SU-DHL-6 (cell line): ENCODE results near the gene ZNF862.

Experiments used
- H2AFZ ChIP-seq: fragments of 200-600 bp; sonication (generic); 2 replicates; pipeline ENCODE4 v1.6.1; 2014; ENCODE audit warnings: low read depth, mild to moderate bottlenecking, moderate library complexity, mixed read lengths, antibody characterized with exemption, low read length; ENCODE audit not compliant: severe bottlenecking
- H3F3A ChIP-seq: fragments of 200-600 bp; shearing (Covaris generic); 2 replicates; pipeline ENCODE4 v1.6.0; 2016; ENCODE audit warnings: antibody characterized with exemption, mild to moderate bottlenecking; ENCODE audit not compliant: insufficient read depth
- H3K27ac ChIP-seq: fragments of 200-600 bp; sonication (generic); 2 replicates; pipeline ENCODE4 v1.5.1; 2016; ENCODE audit warnings: low read depth, mild to moderate bottlenecking, low read length, moderate library complexity, mixed read lengths
- H3K27me3 ChIP-seq: fragments of 200-600 bp; sonication (generic), shearing (Covaris generic); 2 replicates; pipeline ENCODE4 v1.6.0; 2014; ENCODE audit warnings: mild to moderate bottlenecking, low read length
- H3K36me3 ChIP-seq: fragments of 200-600 bp; sonication (generic); 2 replicates; pipeline ENCODE4 v1.6.1; 2014; ENCODE audit warnings: mild to moderate bottlenecking, low read length, mixed read lengths
- H3K4me2 ChIP-seq: fragments of 300-600, 200-600 bp; shearing (Covaris generic), sonication (generic); 2 replicates; pipeline ENCODE4 v1.6.0; 2014; ENCODE audit warnings: low read length, low read depth, mild to moderate bottlenecking; ENCODE audit not compliant: poor library complexity, severe bottlenecking
- H3K4me3 ChIP-seq: fragments of 200-600 bp; sonication (generic); 2 replicates; pipeline ENCODE4 v1.5.1; 2014; ENCODE audit warnings: antibody characterized with exemption, low read length, mild to moderate bottlenecking, mixed read lengths; ENCODE audit not compliant: insufficient read depth, poor library complexity, severe bottlenecking
- H3K79me2 ChIP-seq: fragments of 200-600 bp; sonication (generic); 2 replicates; pipeline ENCODE4 v1.6.1; 2014; ENCODE audit warnings: mild to moderate bottlenecking, low read length, moderate library complexity; ENCODE audit not compliant: insufficient read depth
- H3K9ac ChIP-seq: fragments of 200-600 bp; sonication (generic); 2 replicates; pipeline ENCODE4 v1.7.0; 2014; ENCODE audit warnings: mild to moderate bottlenecking, low read length
- H3K9me2 ChIP-seq: fragments of 200-600 bp; sonication (generic); replicated peaks from 2 replicates; pipeline ENCODE4 v1.6.1; 2014; ENCODE audit warnings: low read length; ENCODE audit not compliant: insufficient read depth
- H3K9me3 ChIP-seq: fragments of 200-600 bp; sonication (generic); 2 replicates; pipeline ENCODE4 v1.6.1; 2014; ENCODE audit warnings: low read length, mixed read lengths; ENCODE audit not compliant: insufficient read depth
- H4K20me1 ChIP-seq: fragments of 200-600 bp; sonication (generic); 2 replicates; pipeline ENCODE4 v1.6.1; 2014; ENCODE audit warnings: low read depth, mild to moderate bottlenecking, antibody characterized with exemption, low read length, moderate library complexity, mixed read lengths
- EZH2phosphoT487 ChIP-seq: fragments of 200-600 bp; sonication (generic), shearing (Covaris generic); conservative IDR thresholded peaks from 2 replicates; pipeline ENCODE4 v1.6.1; 2018; ENCODE audit warnings: mild to moderate bottlenecking, antibody characterized with exemption, low read length, moderate library complexity, mixed read lengths
- TF ChIP-seq, protein P1 (sequence below): fragments of 200-600 bp; sonication (generic); IDR thresholded peaks from one replicate; pipeline ENCODE4 v1.5.1; 2017; ENCODE audit warnings: antibody characterized with exemption, mild to moderate bottlenecking, low read length, moderate library complexity; ENCODE audit not compliant: insufficient read depth, poor library complexity, severe bottlenecking

ZNF862 gene

DNA sequence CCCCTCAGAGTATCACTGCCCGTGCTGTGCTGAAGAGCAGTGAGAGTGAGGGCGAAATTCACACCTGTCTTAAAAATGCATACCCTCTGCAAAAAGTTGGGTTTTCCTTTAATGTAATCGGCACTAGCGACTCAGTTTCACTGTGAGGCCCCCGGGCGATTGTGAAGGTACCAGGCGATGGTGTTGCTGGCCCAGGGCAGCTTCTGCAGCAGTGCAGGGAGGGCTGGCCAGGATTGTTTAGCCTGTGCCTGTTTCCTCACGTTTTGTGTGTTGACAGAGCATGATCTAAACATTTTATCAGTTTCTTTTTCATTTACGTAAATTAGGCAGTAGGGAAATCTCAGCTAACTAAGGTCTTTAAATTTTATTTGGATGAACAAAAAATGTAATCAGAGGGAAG, 13.3 kb downstream of the ZNF862 start:
- no peak overlapping the region for H2AFZ ChIP-seq
- H3K36me3 ChIP-seq = no peaks in the 10 kb centered on the region
- no peaks in the 10 kb centered on the region for H3F3A ChIP-seq
- no peaks in the 10 kb centered on the region for H4K20me1 ChIP-seq
- no peak overlapping the region for H3K9ac ChIP-seq
- H3K9me3 ChIP-seq = no peaks in the 10 kb centered on the region
- H3K9me2 ChIP-seq = no peaks in the 10 kb centered on the region
- no peak overlapping the region for H3K27ac ChIP-seq
- H3K4me3 ChIP-seq = no peak overlapping the region
- H3K79me2 ChIP-seq = no peaks in the 10 kb centered on the region
- no peak for TF ChIP-seq EZH2phosphoT487
- TF ChIP-seq, protein P1, sequence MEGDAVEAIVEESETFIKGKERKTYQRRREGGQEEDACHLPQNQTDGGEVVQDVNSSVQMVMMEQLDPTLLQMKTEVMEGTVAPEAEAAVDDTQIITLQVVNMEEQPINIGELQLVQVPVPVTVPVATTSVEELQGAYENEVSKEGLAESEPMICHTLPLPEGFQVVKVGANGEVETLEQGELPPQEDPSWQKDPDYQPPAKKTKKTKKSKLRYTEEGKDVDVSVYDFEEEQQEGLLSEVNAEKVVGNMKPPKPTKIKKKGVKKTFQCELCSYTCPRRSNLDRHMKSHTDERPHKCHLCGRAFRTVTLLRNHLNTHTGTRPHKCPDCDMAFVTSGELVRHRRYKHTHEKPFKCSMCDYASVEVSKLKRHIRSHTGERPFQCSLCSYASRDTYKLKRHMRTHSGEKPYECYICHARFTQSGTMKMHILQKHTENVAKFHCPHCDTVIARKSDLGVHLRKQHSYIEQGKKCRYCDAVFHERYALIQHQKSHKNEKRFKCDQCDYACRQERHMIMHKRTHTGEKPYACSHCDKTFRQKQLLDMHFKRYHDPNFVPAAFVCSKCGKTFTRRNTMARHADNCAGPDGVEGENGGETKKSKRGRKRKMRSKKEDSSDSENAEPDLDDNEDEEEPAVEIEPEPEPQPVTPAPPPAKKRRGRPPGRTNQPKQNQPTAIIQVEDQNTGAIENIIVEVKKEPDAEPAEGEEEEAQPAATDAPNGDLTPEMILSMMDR = no peak
- H3K4me2 ChIP-seq = no peak overlapping the region
- H3K27me3 ChIP-seq = no peaks in the 10 kb centered on the region

DNA sequence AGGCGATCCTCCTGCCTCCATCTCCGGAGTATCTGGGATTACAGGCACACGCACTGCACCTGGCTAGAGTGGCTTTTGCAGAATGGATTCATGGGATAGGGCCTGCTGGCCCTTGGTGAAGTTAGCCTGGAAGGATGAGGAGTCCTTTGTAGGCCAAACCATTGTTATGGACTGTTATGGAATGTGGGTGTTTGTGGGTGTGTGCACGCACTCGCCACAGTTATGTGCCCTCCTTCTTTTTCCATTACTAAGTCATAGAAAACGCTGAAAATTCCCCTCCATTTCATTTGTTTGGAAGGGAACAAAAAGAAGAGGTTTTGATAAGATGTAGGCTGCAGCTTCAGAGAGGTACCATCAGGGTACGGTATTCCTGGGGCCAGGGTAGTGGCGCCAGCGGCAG, 15.0 kb downstream of the ZNF862 start:
- H3K36me3 ChIP-seq = no peaks in the 10 kb centered on the region
- no peaks in the 10 kb centered on the region for H3K79me2 ChIP-seq
- no peak for TF ChIP-seq EZH2phosphoT487
- TF ChIP-seq, protein P1 = no peak
- H3K27ac ChIP-seq = no peak overlapping the region
- H3K9ac ChIP-seq = no peak overlapping the region
- H3K9me3 ChIP-seq = no peaks in the 10 kb centered on the region
- no peak overlapping the region for H3K4me3 ChIP-seq
- H3K9me2 ChIP-seq = no peaks in the 10 kb centered on the region
- no peak overlapping the region for H2AFZ ChIP-seq
- no peak overlapping the region for H3K4me2 ChIP-seq
- no peaks in the 10 kb centered on the region for H3F3A ChIP-seq
- no peaks in the 10 kb centered on the region for H3K27me3 ChIP-seq
- H4K20me1 ChIP-seq = no peaks in the 10 kb centered on the region

DNA sequence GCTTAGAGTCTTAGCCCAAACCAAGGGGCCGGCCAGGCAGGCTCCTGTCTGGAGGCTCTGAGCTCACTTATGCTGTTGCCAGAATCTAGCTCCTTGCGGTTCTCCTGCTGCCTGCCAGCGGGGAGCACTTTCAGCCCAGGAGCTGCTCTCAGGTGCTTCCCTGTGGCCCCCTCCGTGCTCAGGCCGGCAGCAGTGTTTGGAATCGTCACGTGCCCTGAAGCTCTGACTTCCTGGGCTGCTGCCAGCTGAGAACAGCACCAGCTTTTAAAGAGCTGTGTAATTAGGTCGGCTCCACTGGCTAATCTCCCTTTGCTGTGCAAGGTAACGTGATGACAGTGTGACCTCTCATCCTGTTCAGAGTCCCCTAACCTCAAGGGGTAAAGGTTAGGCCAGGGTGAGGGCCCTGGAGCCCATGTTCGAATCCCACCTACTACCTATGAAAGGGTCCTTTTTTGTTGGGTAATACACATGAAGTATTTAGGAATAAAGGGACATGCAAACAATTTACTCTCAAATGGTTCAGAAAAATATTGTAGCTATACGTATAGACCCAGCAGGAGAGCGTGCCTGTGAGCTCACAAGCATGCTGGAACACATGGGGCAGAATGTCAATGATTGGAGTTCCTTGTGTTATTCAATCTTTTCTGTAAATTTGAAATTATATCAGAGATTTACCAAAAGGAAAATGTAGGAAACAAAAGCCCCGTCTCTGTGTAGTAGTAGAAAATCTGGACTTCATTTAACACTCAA, 16.6 kb downstream of the ZNF862 start:
- Histone ChIP-seq H3K27me3 (no peaks in the 10 kb centered on the region), H3K4me3 (no peak overlapping the region), H3K4me2 (no peak overlapping the region), H3K9ac (no peak overlapping the region), H3K36me3 (no peaks in the 10 kb centered on the region), H4K20me1 (no peaks in the 10 kb centered on the region), H3K9me3 (no peaks in the 10 kb centered on the region), H3F3A (no peaks in the 10 kb centered on the region), H3K27ac (no peak overlapping the region), H3K9me2 (no peaks in the 10 kb centered on the region), H3K79me2 (no peaks in the 10 kb centered on the region), H2AFZ (no peak overlapping the region)
- no peak for TF ChIP-seq EZH2phosphoT487

DNA sequence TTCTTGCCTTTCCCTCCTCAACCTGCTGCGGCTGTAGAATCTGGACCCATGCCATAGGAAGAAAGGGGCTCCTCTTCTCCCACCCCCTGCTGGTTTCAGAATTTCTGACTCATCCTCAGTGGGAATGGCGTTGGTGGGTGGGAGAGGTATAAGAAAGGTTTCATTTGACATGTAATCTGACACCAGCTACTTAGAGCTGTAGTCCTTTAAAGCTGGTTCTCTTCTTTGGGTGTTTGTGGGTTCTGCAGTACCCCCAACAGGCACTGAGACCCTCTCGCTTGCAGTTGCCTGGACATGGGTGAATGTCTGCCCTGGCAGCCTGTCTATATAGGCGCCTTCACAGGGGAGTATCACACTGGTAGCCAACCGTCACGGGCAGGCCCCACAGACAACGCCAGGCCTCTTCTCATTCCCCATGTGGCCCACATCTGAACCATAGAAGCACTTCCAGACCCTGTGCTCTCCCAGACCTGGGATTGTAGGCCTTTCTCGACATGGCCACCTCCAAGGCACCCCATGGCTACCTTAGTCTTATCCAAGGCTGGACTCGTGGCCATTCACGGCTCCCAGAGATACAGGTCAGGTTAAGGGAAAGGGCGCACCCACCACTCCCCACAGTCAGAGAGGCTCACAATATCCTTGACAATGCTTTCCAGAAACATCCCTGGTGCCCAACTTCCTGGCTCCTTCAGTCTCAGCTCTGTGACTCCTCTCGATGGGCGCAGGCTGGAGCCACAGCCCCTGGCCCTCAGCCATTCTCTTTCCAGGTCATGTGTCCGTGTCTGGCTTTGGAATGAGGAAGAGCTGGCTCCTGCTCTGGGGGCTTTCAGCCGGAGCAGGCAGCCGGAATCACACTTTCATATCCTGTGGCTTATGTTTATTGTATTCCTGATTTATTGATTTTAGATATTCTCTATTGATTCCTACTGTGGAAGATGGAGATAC, 17.5 kb downstream of the ZNF862 start:
- Histone ChIP-seq H3K9ac (no peak overlapping the region), H3K4me2 (no peak overlapping the region)
- no peak for TF ChIP-seq EZH2phosphoT487
- TF ChIP-seq, protein P1 = no peak

More for the DNA sequence above, 17.5 kb downstream of the ZNF862 start:
- H4K20me1 ChIP-seq = no peaks in the 10 kb centered on the region
- no peaks in the 10 kb centered on the region for H3K9me3 ChIP-seq
- H3F3A ChIP-seq = no peaks in the 10 kb centered on the region
- no peaks in the 10 kb centered on the region for H3K27me3 ChIP-seq
- no peak overlapping the region for H3K27ac ChIP-seq
- H3K9me2 ChIP-seq = no peaks in the 10 kb centered on the region
- no peaks in the 10 kb centered on the region for H3K79me2 ChIP-seq
- no peak overlapping the region for H3K4me3 ChIP-seq
- no peaks in the 10 kb centered on the region for H3K36me3 ChIP-seq
- no peak overlapping the region for H2AFZ ChIP-seq
